ENCODE data around the gene HNRNPCL1.
A peak's percentile ranks its signal among the peaks of the same experiment; 100 is the strongest.
"Not testable (repeated sequence)": the region's sequence is repeated elsewhere in the genome, so short reads cannot be mapped to it uniquely, and the experiment has no call there.

HNRNPCL1 gene

GRCh38 chr1:12848620-12849019, at the start of gene HNRNPCL1:
Gene HNRNPCL1 (minus strand): TSS chr1:12848720. CDS start chr1:12848289, 431 bp downstream.
- not testable (repeated sequence) for DNase-seq (ENCODE audit: low read depth)

DNA sequence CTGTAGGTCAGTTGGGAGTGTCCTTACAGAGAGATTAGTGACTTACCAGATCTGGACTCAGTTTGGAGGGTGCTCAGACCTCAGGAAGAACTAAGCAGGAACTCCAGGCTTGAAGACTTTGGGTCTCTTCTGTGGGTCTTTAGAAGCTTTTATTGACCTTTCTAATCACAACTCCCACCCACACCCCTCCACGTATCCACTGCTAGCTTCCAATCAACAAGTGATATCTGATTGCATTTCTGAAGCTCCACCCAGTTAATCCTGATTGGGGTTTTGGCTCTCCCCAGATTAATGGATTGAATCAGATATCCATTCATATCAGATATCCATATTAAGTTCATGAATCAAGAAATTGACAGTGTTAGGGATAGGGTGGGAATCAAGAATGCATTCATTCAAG, 49.6 kb upstream of the HNRNPCL1 start, which contains the start of gene PRAMEF10:
Gene PRAMEF10, minus strand, starts transcription at position 101 of the 400 bp plus-strand sequence. CDS start 2,423 bp downstream, outside the sequence.
- not testable (repeated sequence) for DNase-seq (ENCODE audit: low read depth)

DNA sequence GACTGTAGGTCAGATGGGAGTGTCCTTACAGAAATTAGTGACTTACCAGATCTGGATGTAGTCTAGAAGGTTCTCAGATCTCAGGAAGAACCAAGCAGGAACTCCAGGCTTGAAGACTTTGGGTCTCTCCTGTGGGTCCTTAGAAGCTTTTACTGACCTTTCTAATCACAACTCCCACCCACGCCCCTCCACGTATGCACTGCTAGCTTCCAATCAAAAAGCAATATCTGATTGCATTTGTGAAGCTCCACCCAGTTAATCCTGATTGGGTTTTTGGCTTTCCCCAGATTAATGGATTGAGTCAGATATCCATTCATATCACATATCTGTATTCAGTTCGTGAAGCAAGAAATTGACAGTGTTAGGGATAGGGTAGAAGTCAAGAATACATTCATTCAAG, 37.6 kb upstream of the HNRNPCL1 start, which contains the start of gene PRAMEF4:
Gene PRAMEF4, minus strand, starts transcription at position 101 of the 400 bp plus-strand sequence. CDS start 2,807 bp downstream, outside the sequence.
- not testable (repeated sequence) for DNase-seq (ENCODE audit: low read depth)

DNA sequence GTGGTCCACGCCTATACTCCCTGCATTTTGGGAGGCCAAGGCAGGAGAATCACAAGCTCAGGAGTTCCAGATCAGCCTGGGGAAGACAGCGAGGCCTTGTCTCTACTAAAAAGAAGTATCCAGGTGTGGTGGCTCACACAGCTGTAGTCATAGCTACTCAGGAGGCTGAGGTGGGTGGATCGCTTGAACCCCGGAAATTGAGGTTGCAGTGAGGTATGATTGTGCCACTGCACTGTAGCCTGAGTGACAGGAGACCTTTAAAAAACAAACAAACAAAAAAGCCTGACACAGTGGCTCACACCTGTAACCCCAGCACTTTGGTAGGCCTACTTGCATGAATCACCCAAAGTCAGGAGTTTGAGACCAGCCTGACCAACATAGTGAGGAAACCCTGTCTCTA, 29.9 kb upstream of the HNRNPCL1 start:
- DNase-seq (ENCODE audit: low read depth) = not testable (repeated sequence)

DNA sequence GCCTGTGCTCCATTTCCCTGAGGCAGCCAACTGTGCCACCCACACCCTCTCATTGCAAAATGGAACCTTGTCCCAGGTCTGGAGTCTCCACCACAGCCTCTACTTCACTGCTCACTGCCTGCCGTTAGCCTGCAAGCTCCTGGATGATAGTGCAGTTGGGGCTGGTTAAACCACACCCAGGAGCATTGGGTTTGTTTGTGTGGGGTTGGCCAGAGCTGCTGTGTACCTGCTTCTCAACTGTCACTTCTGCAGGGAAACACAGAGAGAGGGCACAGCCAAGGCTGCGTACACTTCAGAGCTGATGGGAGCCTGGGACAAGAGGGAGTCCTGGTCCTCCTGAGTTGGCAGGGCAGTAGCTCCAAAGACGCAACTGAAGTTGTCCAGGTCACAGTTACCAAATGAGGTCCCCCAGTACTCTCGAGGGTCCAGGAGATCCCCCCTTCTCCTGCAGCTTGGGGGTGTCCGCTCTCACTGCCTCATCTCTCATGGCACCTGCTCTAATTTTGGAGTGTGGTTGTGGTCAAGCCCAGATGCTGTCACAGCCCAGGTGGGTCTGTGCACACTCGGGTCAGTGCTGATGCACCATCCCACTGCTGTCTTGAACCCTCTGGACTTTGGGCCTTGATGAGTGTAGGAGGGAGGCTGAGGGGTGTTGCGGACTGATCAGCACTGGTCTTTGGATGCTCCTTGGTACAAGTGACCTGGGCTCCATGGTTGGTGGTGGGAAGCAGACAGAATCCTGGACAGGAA, 14.8 kb upstream of the HNRNPCL1 start:
- DNase-seq (ENCODE audit: low read depth) = not testable (repeated sequence)

- not testable (repeated sequence) for DNase-seq (ENCODE audit: low read depth)
Measured at GRCh38 chr1:12856786-12857185, 8.3 kb upstream of the HNRNPCL1 start, which contains the start of gene PRAMEF2. Gene PRAMEF2 (plus strand): TSS chr1:12857086. CDS start chr1:12859010, 1,924 bp downstream.

GRCh38 chr1:12851779-12852178, 3.3 kb upstream of the HNRNPCL1 start:
- DNase-seq (ENCODE audit: low read depth) = peak; percentile 60

- DNase-seq (ENCODE audit: low read depth) = not testable (repeated sequence)
Measured at GRCh38 chr1:12833251-12833650, 15.3 kb downstream of the HNRNPCL1 start.

DNA sequence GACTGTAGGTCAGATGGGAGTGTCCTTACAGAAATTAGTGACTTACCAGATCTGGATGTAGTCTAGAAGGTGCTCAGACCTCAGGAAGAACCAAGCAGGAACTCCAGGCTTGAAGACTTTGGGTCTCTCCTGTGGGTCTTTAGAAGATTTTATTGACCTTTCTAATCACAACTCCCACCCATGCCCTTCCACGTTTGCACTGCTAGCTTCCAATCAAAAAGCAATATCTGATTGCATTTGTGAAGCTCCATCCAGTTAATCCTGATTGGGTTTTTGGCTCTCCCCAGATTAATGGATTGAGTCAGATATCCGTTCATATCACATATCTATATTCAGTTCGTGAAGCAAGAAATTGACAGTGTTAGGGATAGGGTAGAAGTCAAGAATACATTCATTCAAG, 17.2 kb downstream of the HNRNPCL1 start, which contains the start of gene PRAMEF11:
Gene PRAMEF11, minus strand, starts transcription at position 101 of the 400 bp plus-strand sequence. CDS start 2,621 bp downstream, outside the sequence.
- DNase-seq (ENCODE audit: low read depth) = not testable (repeated sequence)

GRCh38 chr1:12819061-12819460, 29.5 kb downstream of the HNRNPCL1 start:
- DNase-seq (ENCODE audit: low read depth) = not testable (repeated sequence)

GRCh38 chr1:12811409-12811784, 37.1 kb downstream of the HNRNPCL1 start:
- DNase-seq (ENCODE audit: low read depth) = peak; percentile 3

DNA sequence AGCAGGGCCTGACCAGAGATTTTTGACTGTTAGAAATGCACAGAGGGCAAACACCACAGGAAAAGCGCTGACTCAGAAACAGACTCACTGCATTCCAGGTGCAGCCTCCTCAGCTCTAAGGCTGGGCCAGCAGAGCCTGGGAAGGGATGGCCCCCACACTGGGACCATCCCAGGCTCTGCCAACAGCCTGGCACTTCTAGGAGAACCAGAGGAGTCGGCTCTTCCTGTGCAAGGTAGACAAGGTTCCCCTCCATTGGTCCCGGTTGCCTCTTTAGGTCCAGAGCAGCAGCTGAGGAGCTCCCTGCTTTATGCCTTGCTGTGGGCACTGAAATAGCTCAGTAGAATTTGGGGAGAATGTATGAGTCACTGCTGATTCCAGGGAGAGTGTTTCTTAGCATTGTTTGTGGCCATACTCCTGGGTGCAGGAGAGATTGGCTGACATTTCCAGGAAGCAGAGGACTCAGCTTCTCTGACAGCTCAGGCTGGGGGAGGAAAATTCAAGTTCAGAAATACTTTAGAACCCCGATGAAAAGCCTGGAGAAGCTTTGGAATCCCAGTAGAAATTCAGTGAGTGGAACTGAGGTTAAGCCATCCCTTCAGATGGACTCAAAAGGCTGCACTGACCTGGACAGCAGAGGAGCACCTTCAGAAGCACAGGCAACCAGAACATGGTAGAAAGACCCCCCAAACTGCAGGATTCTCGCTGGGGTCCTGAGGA, 37.7 kb downstream of the HNRNPCL1 start:
- peak; percentile 21 for DNase-seq (ENCODE audit: low read depth)

GRCh38 chr1:12809933-12810332, 38.6 kb downstream of the HNRNPCL1 start:
- DNase-seq (ENCODE audit: low read depth) = no peak

DNA sequence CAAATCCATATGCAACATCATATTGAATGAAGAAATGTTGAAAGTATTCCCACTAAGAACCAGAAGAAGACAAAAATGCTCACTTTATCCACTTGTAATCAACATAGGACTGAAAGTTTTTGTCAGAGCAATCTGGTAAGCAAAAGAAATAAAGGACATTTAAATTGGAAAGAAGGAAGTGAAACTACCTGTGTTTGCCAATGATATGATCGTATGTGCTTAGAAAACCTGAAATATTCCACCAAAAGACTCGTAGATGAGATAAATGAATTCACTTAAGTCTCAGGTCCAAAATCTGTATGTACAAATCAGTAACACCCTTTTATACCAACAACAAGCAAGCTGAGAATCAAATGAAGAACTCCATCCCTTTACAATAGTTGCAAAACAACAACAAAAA, 48.8 kb downstream of the HNRNPCL1 start:
- no peak for DNase-seq (ENCODE audit: low read depth)

DNA sequence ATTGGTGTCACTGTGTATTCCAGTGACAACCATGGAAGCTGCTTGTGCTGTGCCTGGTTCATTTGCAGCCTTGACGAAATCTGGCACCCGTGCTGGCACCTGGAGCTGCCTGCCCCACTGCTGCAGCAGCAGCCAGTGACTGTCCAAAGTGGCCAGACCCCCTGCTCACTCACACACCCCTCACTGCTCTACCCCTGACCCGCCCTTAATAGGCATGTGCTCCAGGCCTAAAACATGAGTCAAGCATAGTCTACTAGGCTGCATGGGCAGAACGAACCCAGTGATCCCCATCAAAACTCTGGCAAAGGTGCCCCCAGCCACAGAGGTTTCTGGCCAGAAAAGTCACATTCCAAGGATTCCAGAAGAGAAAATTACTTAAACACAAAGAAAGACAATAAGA, 49.6 kb downstream of the HNRNPCL1 start:
- DNase-seq (ENCODE audit: low read depth) = no peak

Measured in stromal cell of bone marrow (primary cell).